Smooth muscle cell (in vitro differentiated cells): ENCODE results near the gene ISLR. TPM values are rescaled to one million over a fixed set of nuclear protein-coding genes. Genes with fewer than 3 reads are reported as not detected.

Experiments used
- DNase-seq: peaks from one replicate; lab custom pipeline; 2025; ENCODE audit not compliant: unreplicated experiment; lab: John Stamatoyannopoulos, UW
- H2AFZ ChIP-seq: fragments of 200-600 bp; sonication (generic); 2 replicates; pipeline ENCODE4 v1.6.0; 2016; ENCODE audit warnings: antibody characterized with exemption, low read depth, mild to moderate bottlenecking
- H3F3A ChIP-seq: fragments of 200-600 bp; sonication (generic); 2 replicates; pipeline ENCODE4 v1.6.0; 2017; ENCODE audit warnings: antibody characterized with exemption, low read depth
- H3K27ac ChIP-seq: fragments of 200-600 bp; sonication (generic); 2 replicates; pipeline ENCODE4 v1.5.1; 2016; ENCODE audit warnings: low read depth, mild to moderate bottlenecking
- H3K27me3 ChIP-seq: fragments of 200-600 bp; sonication (generic); 2 replicates; pipeline ENCODE4 v1.6.1; 2016; ENCODE audit warnings: low read depth, mild to moderate bottlenecking
- H3K36me3 ChIP-seq: fragments of 200-600 bp; sonication (generic); 2 replicates; pipeline ENCODE4 v1.5.1; 2016; ENCODE audit warnings: low read depth
- H3K4me1 ChIP-seq: fragments of 200-600 bp; sonication (generic); 2 replicates; pipeline ENCODE4 v1.5.1; 2016; ENCODE audit warnings: low read depth
- H3K4me2 ChIP-seq: fragments of 200-600 bp; sonication (generic); 2 replicates; pipeline ENCODE4 v1.6.0; 2016; ENCODE audit warnings: mild to moderate bottlenecking
- H3K4me3 ChIP-seq: fragments of 200-600 bp; sonication (generic); 2 replicates; pipeline ENCODE4 v1.5.1; 2016; ENCODE audit warnings: mild to moderate bottlenecking
- H3K79me2 ChIP-seq: fragments of 200-600 bp; sonication (generic); 2 replicates; pipeline ENCODE4 v1.6.0; 2016; ENCODE audit warnings: low read depth, mild to moderate bottlenecking
- H3K9ac ChIP-seq: fragments of 200-600 bp; sonication (generic); 2 replicates; pipeline ENCODE4 v1.6.0; 2016; ENCODE audit warnings: low read depth
- H3K9me3 ChIP-seq: fragments of 200-600 bp; sonication (generic); replicated peaks from 2 replicates; pipeline ENCODE4 v1.5.1; 2016; ENCODE audit warnings: low read depth
- H4K20me1 ChIP-seq: fragments of 200-600 bp; sonication (generic); 2 replicates; pipeline ENCODE4 v1.6.0; 2016; ENCODE audit warnings: low read depth
- WGBS: methylation state at CpG from one replicate; pipeline ENCODE4 v1.1.7; 2016; ENCODE audit warnings: low lambda C conversion rate; 5-methylcytosine and 5-hydroxymethylcytosine counted together
- polyA plus RNA-seq: library from polyadenylated mRNA; unstranded; fragments of >200 nt; fragmentation: Nextera tagmentation; extraction: Ambion mirVana; gene quantifications from 2 replicates; pipeline ENCODE4 v1.2.1, GENCODE V29; 2016
- total RNA-seq: library from RNA; depleted of rRNA; stranded (reverse); fragments of >200 nt; gene quantifications from 2 replicates; pipeline ENCODE4 v1.2.3, GENCODE V29; 2014
- TF ChIP-seq, protein P1 (sequence below): fragments of 200-600 bp; sonication (generic); IDR thresholded peaks from 2 replicates; pipeline ENCODE4 v1.5.1; 2017; ENCODE audit warnings: borderline replicate concordance, mild to moderate bottlenecking, antibody characterized with exemption; ENCODE audit not compliant: insufficient read depth, poor library complexity, severe bottlenecking

Gene ISLR
- total and polyA plus RNA-seq, 2 experiments from 2014 or later: 119 to 130 TPM

DNA sequence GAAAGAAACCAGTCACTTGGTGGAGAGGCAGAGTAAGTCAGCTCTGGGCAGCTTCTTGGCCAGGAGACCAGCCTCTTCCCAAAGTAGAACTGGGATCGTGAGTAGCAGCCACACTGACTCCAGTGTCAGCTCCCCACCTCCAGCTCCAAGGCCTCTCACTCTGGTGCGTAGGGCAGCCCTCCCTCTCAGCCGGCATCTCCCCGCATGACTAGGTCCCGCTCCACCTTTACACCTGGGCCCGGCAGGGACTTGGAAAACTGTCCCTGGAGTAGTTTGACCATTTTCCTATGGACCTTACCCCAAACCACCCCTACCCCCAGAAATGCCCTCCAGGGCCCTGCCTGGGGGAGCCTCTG lies 25.8 kb downstream of the ISLR start:
- peaks cover 55% of the 10 kb centered on the region for H4K20me1 ChIP-seq
- H3K9ac ChIP-seq: no peak overlapping the region
- no peaks in the 10 kb centered on the region for H3K27me3 ChIP-seq
- no peak overlapping the region for H2AFZ ChIP-seq
- no peaks in the 10 kb centered on the region for H3K9me3 ChIP-seq
- TF ChIP-seq, protein P1, sequence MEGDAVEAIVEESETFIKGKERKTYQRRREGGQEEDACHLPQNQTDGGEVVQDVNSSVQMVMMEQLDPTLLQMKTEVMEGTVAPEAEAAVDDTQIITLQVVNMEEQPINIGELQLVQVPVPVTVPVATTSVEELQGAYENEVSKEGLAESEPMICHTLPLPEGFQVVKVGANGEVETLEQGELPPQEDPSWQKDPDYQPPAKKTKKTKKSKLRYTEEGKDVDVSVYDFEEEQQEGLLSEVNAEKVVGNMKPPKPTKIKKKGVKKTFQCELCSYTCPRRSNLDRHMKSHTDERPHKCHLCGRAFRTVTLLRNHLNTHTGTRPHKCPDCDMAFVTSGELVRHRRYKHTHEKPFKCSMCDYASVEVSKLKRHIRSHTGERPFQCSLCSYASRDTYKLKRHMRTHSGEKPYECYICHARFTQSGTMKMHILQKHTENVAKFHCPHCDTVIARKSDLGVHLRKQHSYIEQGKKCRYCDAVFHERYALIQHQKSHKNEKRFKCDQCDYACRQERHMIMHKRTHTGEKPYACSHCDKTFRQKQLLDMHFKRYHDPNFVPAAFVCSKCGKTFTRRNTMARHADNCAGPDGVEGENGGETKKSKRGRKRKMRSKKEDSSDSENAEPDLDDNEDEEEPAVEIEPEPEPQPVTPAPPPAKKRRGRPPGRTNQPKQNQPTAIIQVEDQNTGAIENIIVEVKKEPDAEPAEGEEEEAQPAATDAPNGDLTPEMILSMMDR: no peak
- no peak for DNase-seq
- H3K79me2 ChIP-seq: peaks cover 62% of the 10 kb centered on the region
- peak overlapping the region; percentile 47 for H3K27ac ChIP-seq
- no peak overlapping the region for H3K4me3 ChIP-seq
- H3K36me3 ChIP-seq: no peaks in the 10 kb centered on the region
- WGBS: 81% methylated on average over 6 of the region's 6 CpGs
- peak overlapping the region; percentile 88 for H3K4me2 ChIP-seq
- peaks cover 45% of the 10 kb centered on the region for H3F3A ChIP-seq
- H3K4me1 ChIP-seq: peaks cover 50% of the 10 kb centered on the region

DNA sequence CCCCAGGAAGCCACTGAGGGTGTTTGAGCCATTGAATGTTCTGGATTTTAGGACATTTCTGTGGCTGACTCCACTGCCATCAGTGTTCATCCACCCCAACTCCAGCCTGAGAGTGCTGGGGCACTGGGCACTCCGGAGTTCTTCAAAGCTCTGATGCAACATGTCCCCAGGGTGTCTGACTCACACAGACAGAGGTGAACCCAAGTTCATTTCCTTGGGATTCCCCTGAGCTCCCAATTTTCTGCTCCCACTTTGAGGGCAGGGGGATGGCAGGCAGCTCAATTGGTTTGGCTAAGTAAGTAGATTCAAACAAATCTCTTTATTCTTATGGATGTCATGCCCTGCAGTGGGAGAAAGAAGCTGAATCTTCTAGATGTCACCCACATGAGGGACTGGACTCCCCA lies 26.9 kb downstream of the ISLR start:
- WGBS: 0% methylated on average over 1 of the region's 1 CpG
- no peaks in the 10 kb centered on the region for H3K27me3 ChIP-seq
- no peak for DNase-seq
- peak overlapping the region; percentile 88 for H3K4me2 ChIP-seq
- H3F3A ChIP-seq: peaks cover 35% of the 10 kb centered on the region
- H3K9ac ChIP-seq: peak overlapping the region; percentile 67
- H3K36me3 ChIP-seq: no peaks in the 10 kb centered on the region
- TF ChIP-seq, protein P1: no peak
- H3K9me3 ChIP-seq: no peaks in the 10 kb centered on the region
- H3K79me2 ChIP-seq: peaks cover 59% of the 10 kb centered on the region
- H2AFZ ChIP-seq: no peak overlapping the region
- peaks cover 52% of the 10 kb centered on the region for H3K4me1 ChIP-seq
- peaks cover 54% of the 10 kb centered on the region for H4K20me1 ChIP-seq
- H3K27ac ChIP-seq: peak overlapping the region; percentile 87
- H3K4me3 ChIP-seq: peak overlapping the region; percentile 44

DNA sequence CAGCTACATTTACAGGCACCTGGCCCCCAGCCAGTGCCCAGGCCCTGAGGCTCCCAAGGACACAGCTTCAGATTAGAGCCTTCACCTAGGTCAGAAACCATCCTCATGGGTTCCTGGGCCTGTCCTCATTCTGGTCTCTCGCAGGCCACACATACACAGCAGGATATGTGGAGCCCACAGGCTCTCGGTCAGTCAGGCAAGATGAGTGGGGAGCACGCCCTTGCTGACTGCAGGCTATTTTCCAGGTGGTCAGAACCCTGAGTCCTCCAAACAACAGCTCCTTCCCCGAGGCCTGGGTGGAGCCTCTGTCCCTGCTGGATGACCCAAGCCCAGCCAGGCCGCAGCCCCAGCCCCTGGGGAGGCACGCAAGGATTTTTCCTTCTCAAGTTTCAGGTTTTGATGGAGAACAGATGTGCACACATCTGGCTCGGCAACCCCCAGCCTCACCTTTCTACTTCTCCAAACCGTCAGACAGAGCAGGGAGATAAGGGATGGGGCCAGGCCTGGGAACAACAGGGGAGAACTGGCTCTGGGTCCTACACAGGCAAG lies 27.4 kb downstream of the ISLR start:
- Histone ChIP-seq H3K27ac (peak overlapping the region; percentile 87), H3K36me3 (no peaks in the 10 kb centered on the region), H3K4me3 (peak overlapping the region; percentile 44), H3K4me2 (peak overlapping the region; percentile 88), H2AFZ (no peak overlapping the region), H3K9me3 (no peaks in the 10 kb centered on the region), H3K27me3 (no peaks in the 10 kb centered on the region), H3F3A (peaks cover 30% of the 10 kb centered on the region), H3K9ac (peak overlapping the region; percentile 67), H4K20me1 (peaks cover 49% of the 10 kb centered on the region), H3K79me2 (peaks cover 58% of the 10 kb centered on the region), H3K4me1 (peaks cover 49% of the 10 kb centered on the region)
- 12% methylated on average over 8 of the region's 8 CpGs for WGBS
- no peak for DNase-seq
- TF ChIP-seq, protein P1: no peak
